A673 (cell line): Measurements from ENCODE around the gene ANKRD16. TPM values are rescaled to one million over a fixed set of nuclear protein-coding genes. Genes with fewer than 3 reads are reported as not detected.
"Not testable (repeated sequence)": the region's sequence is repeated elsewhere in the genome, so short reads cannot be mapped to it uniquely, and the experiment has no call there.

Experiments used
- BruUV-seq: library from RNA; stranded (reverse); fragments of 400-500 nt; replicated peaks from 2 replicates; lab custom pipeline; 2021; lab: Mats Ljungman, UMichigan
- CTCF ChIA-PET: fragments of 300-600 bp; sonication (Branson Sonifier 250); formaldehyde crosslinking; loops from one replicate; lab custom pipeline; 2022; ENCODE audit warnings: antibody characterized with exemption; lab: Charles Lee
- POLR2A ChIA-PET: fragments of 300-600 bp; sonication (Branson Sonifier 250); formaldehyde crosslinking; loops from one replicate; lab custom pipeline; 2022; ENCODE audit warnings: antibody characterized with exemption; ENCODE audit not compliant: low non-redundant PET; lab: Charles Lee
- DNase-seq: peaks from one replicate; pipeline ENCODE4 v3.0.0-alpha.2; 2015; ENCODE audit warnings: low spot score
- H3K27ac ChIP-seq: fragments of 200-600 bp; sonication (generic); 2 replicates; pipeline ENCODE4 v1.5.1; 2016; ENCODE audit warnings: mixed run types, low read depth, mild to moderate bottlenecking, mixed read lengths, antibody characterized with exemption, low read length; ENCODE audit not compliant: poor library complexity, severe bottlenecking
- H3K27me3 ChIP-seq: fragments of 200-600 bp; sonication (generic); replicated peaks from 2 replicates; pipeline ENCODE4 v1.6.1; 2017; ENCODE audit warnings: mixed run types, low read depth, mild to moderate bottlenecking, mixed read lengths, antibody characterized with exemption, low read length; ENCODE audit not compliant: insufficient read depth, poor library complexity
- H3K36me3 ChIP-seq: fragments of 200-600 bp; sonication (generic); 2 replicates; pipeline ENCODE4 v1.6.1; 2016; ENCODE audit warnings: mixed run types, mild to moderate bottlenecking, mixed read lengths, antibody characterized with exemption, low read length; ENCODE audit not compliant: insufficient read depth, poor library complexity, severe bottlenecking
- H3K4me1 ChIP-seq: fragments of 200-600 bp; sonication (generic); 2 replicates; pipeline ENCODE4 v1.6.1; 2017; ENCODE audit warnings: mixed run types, mild to moderate bottlenecking, mixed read lengths, antibody characterized with exemption, low read length; ENCODE audit not compliant: insufficient read depth, poor library complexity, severe bottlenecking
- H3K4me3 ChIP-seq: fragments of 200-600 bp; sonication (generic); 2 replicates; pipeline ENCODE4 v1.5.1; 2016; ENCODE audit warnings: low read depth, mixed run types, mild to moderate bottlenecking, mixed read lengths, low read length; ENCODE audit not compliant: poor library complexity, severe bottlenecking
- H3K9me3 ChIP-seq: fragments of 200-600 bp; sonication (generic); 2 replicates; pipeline ENCODE4 v1.6.1; 2016; ENCODE audit warnings: mixed run types, low read depth, mild to moderate bottlenecking, mixed read lengths, antibody characterized with exemption, low read length; ENCODE audit not compliant: poor library complexity, severe bottlenecking
- EZH2 ChIP-seq: fragments of 200-600 bp; sonication (generic); IDR thresholded peaks from 2 replicates; pipeline ENCODE4 v1.6.1; 2017; ENCODE audit warnings: borderline replicate concordance, low read depth, mild to moderate bottlenecking, mixed read lengths, antibody characterized with exemption, low read length; ENCODE audit not compliant: poor library complexity, severe bottlenecking
- intact Hi-C: fragments of 100-400 bp; cut with micrococcal nuclease; formaldehyde crosslinking; loops from one replicate; pipeline ENCODE4 v1.10.0; 2022; ENCODE audit not compliant: unreplicated experiment
- total RNA-seq: library from RNA; stranded (reverse); gene quantifications from 2 replicates; pipeline ENCODE4 v1.2.3, GENCODE V29; 2021
- TF ChIP-seq, protein P1 (sequence below): fragments of 300-800, 200-600 bp; sonication (generic); conservative IDR thresholded peaks from 2 replicates; pipeline ENCODE4 v1.5.1; 2017; ENCODE audit warnings: low read depth, mild to moderate bottlenecking, antibody characterized with exemption, low read length, moderate library complexity, mixed read lengths

Gene ANKRD16
- total RNA-seq, 1 experiment from 2014 or later = 16.2 TPM

DNA sequence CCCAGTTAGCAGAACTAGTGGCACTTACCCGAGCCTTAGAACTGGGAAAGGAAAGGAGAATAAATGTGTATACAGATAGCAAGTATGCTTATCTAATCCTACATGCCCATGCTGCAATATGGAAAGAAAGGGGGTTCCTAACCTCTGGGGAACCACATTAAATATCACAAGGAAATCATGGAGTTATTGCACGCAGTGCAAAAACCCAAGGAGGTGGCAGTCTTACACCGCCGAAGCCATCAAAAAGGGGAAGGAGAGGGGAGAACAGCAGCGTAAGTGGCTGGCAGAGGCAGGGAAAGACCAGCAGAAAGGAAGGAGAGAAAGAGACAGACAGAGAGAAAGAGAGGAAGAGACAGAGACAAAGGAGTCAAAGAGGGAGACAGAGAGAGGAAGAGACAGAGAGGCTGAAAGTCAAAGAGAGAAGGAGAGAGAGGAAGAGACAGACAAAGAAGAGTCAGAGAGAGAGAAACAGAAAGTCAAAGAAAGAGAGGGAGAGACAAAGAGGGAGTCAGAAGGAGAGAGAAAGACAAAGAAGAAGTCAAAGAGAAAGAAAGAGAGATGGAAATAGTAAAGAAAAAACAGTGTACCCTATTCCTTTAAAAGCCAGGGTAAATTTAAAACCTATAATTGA lies 23.1 kb downstream of the ANKRD16 start:
- H3K4me1 ChIP-seq, H3K27ac ChIP-seq, BruUV-seq, DNase-seq, CTCF ChIA-PET, H3K4me3 ChIP-seq, intact Hi-C loops, H3K27me3 ChIP-seq, H3K9me3 ChIP-seq, POLR2A ChIA-PET, H3K36me3 ChIP-seq: not testable (repeated sequence)

DNA sequence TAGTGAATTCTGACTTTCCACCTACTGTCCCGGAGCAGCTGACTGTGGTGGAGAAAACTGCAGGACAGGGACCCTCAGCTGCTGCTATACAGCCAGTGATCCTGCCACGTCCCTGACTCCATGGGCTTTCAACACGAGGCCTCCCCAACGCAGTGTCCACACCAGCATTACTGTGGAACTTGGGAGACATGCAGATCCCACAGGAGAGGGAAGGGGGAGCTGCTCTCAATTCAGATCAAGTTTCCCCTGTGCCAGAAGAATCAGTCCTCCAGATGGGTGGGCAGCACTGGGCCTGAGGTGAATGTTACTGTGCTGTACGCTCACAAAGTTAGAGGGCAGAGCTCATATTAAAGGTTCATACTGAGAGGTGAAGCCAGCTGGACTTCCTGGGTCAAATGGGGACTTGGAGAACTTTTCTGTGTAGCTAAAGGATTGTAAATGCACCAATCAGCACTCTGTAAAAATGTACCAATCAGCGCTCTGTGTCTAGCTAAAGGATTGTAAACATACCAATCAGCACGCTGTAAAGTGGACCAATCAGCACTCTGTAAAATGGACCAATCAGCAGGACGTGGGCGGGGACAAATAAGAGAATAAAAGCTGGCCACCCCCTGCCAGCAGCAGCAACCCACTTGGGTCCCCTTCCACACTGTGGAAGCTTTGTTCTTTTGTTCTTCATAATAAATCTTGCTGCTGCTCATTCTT lies 26.6 kb downstream of the ANKRD16 start:
- H3K4me1 ChIP-seq, H3K9me3 ChIP-seq, CTCF ChIA-PET, intact Hi-C loops, H3K27me3 ChIP-seq, H3K36me3 ChIP-seq, BruUV-seq, DNase-seq, H3K4me3 ChIP-seq, H3K27ac ChIP-seq: not testable (repeated sequence)
- POLR2A ChIA-PET = interaction anchor here (0.6 kb wide), 1 partner anchor 20 kb away, joined by 3 read pairs; no protein-coding TSS in a partner anchor

DNA sequence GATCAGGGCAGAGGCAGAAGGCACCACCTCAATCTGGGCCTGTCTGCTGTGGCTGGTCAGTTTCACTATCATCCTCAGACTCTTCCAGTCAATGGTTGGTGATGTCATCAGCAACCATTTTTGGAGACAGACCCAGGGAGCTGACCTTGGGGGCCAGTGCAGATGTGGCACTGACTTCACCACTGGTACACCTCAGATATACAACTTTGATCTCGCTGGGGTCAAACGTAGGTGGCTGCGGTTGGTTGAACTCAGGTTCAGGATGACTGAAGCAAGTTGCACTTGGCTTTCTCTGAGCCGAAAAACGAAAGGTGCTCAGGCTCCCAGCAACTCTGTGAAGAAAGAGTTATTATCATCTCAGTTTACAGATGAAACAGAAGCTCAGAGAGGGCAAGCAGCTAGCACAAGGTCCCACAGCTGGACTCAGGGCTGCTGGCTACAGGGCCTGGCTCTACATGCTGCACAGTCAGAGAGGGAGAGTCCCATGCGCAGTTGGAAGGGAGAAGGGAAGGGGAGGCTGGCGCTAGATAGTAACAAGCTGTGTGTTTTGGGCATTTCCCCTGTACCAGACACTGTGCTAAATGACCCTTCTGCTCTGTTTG lies 27.2 kb downstream of the ANKRD16 start:
- H3K4me1 ChIP-seq = no peaks in the 10 kb centered on the region
- TF ChIP-seq EZH2 = no peak
- TF ChIP-seq, protein P1, sequence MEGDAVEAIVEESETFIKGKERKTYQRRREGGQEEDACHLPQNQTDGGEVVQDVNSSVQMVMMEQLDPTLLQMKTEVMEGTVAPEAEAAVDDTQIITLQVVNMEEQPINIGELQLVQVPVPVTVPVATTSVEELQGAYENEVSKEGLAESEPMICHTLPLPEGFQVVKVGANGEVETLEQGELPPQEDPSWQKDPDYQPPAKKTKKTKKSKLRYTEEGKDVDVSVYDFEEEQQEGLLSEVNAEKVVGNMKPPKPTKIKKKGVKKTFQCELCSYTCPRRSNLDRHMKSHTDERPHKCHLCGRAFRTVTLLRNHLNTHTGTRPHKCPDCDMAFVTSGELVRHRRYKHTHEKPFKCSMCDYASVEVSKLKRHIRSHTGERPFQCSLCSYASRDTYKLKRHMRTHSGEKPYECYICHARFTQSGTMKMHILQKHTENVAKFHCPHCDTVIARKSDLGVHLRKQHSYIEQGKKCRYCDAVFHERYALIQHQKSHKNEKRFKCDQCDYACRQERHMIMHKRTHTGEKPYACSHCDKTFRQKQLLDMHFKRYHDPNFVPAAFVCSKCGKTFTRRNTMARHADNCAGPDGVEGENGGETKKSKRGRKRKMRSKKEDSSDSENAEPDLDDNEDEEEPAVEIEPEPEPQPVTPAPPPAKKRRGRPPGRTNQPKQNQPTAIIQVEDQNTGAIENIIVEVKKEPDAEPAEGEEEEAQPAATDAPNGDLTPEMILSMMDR = no peak
- no TSS peak for BruUV-seq
- no peaks in the 10 kb centered on the region for H3K27me3 ChIP-seq
- H3K4me3 ChIP-seq = no peak overlapping the region
- no peaks in the 10 kb centered on the region for H3K36me3 ChIP-seq
- POLR2A ChIA-PET = no interaction called here
- CTCF ChIA-PET = no interaction called here
- no peak for DNase-seq
- no peaks in the 10 kb centered on the region for H3K9me3 ChIP-seq
- intact Hi-C loops = no loop called here
- H3K27ac ChIP-seq = no peak overlapping the region

DNA sequence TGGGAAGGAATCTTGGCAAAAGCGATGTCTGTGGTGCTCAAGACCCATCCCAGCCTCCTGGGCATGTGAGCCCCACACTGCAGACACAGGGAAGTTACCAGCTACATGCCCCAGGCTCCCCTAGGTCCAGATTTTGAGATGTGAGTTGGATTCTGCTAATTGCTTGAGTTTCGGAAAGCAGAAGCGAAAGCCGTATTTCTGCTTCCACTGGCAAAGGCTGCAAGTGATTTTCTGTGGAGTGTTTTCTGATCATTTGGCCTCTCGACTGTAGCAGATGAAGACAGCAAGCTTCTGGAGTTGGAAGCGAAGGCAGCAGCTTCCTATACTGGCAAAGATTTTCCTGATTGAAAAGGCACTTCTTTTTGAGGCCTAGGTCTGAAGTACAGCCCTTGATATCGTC lies 29.6 kb downstream of the ANKRD16 start:
- Histone ChIP-seq H3K4me3 (no peak overlapping the region), H3K9me3 (no peaks in the 10 kb centered on the region), H3K4me1 (no peaks in the 10 kb centered on the region), H3K27me3 (no peaks in the 10 kb centered on the region), H3K36me3 (no peaks in the 10 kb centered on the region), H3K27ac (no peak overlapping the region)
- BruUV-seq = no TSS peak
- POLR2A ChIA-PET = interaction anchor here (0.6 kb wide), 1 partner anchor 30 kb away, joined by 5 read pairs; the partner anchor contains the start of gene ANKRD16
- intact Hi-C loops = no loop called here
- TF ChIP-seq EZH2 = no peak
- TF ChIP-seq, protein P1 = no peak
- no peak for DNase-seq
- CTCF ChIA-PET = no interaction called here
